ENCODE data around the gene RFX3.
A peak's percentile ranks its signal among the peaks of the same experiment; 100 is the strongest.

DNA sequence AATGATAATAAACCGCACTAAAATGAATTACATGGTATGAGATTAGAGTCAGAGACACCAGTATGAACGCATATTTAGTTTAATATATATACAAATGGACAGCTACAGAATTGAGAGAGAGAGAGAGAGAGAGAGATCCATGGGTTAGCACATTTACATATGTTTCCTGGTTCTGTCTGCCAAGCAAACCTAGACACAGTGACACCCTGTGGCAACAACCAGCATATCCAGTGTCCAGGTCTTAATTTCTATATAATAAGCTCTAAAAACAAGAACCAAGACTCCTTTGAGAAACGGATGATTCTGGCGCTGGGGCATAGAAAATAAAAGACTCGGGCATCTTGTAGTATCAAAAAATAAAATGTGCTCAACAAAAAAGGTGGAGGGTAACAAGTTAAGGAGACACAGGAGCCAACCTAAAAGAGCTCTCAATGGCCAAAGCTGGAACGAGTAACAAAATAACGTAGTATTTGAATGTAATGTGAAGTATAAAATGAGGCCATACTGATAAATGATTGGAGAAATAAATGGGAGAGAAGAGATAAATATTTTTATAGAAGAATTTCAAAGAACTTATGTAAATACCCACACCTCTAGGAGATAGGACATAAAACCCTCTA is 84.5 kb downstream of the RFX3 start:
- TF ChIP-seq, protein P1, sequence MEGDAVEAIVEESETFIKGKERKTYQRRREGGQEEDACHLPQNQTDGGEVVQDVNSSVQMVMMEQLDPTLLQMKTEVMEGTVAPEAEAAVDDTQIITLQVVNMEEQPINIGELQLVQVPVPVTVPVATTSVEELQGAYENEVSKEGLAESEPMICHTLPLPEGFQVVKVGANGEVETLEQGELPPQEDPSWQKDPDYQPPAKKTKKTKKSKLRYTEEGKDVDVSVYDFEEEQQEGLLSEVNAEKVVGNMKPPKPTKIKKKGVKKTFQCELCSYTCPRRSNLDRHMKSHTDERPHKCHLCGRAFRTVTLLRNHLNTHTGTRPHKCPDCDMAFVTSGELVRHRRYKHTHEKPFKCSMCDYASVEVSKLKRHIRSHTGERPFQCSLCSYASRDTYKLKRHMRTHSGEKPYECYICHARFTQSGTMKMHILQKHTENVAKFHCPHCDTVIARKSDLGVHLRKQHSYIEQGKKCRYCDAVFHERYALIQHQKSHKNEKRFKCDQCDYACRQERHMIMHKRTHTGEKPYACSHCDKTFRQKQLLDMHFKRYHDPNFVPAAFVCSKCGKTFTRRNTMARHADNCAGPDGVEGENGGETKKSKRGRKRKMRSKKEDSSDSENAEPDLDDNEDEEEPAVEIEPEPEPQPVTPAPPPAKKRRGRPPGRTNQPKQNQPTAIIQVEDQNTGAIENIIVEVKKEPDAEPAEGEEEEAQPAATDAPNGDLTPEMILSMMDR (conservative IDR thresholded peaks at IDR 0.05; ENCODE audit: low read depth, low read length) = peak; percentile 82
- no peak for TF ChIP-seq EZH2 (IDR thresholded peaks at IDR 0.05; ENCODE audit: borderline replicate concordance, low read depth, low read length, poor library complexity, severe bottlenecking)
